GM18511 (cell line): Measurements from ENCODE around the gene ANKRD6.
A peak's percentile ranks its signal among the peaks of the same experiment; 100 is the strongest.
"Not testable (repeated sequence)": the region's sequence is repeated elsewhere in the genome, so short reads cannot be mapped to it uniquely, and the experiment has no call there.

Experiments
- ATAC-seq: cut with Tn5 transposase; IDR thresholded peaks from one replicate; pipeline ENCODE4 v1.9.1; 2021; ENCODE audit warnings: mild to moderate bottlenecking, moderate library complexity; ENCODE audit not compliant: unreplicated experiment

The ANKRD6 gene

DNA sequence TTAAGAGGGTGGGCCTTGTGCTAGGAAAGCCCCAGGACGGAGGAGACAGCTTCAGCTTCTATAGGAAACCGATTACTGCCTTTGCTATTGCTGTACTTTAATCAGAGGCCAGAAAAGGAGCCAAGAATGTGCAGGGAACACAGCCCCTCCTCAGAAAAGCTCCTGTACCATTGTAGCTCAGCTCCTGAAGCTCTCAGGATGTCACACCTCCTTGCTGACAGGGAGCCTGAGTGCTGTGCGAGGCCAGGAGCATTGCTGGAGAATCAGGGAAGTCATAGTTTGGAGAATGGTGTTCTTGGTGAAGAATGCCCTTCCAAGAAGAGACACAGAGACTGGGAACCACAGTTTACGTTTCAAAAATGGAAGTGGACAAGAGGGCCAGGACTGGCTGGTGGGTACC lies 158.8 kb downstream of the ANKRD6 start:
- ATAC-seq, result no peak

DNA sequence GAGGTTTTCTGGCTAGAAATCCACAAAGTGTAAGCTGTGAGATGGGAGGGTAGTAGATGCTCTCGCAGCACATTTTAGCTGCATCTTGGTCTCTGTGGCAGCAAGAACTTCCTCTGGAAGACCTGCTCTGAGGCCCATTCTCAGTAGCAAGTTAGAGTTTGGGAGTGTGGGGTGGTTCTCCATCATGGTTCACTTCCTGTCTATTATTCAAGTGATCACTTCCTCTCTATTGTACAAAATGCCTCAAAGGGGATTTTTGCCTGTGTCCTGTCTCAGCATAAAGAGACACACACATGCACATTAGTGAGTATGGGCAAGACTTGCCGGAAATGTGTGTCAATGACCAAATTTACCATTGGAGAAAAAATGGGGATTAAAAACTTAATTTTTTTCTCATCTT lies 163.1 kb downstream of the ANKRD6 start:
- ATAC-seq, result peak; percentile 94

GRCh38 chr6:89596484-89596883 lies 163.5 kb downstream of the ANKRD6 start:
- no peak for ATAC-seq

- ATAC-seq, result no peak
Measured at GRCh38 chr6:89597372-89597771, 164.4 kb downstream of the ANKRD6 start.

DNA sequence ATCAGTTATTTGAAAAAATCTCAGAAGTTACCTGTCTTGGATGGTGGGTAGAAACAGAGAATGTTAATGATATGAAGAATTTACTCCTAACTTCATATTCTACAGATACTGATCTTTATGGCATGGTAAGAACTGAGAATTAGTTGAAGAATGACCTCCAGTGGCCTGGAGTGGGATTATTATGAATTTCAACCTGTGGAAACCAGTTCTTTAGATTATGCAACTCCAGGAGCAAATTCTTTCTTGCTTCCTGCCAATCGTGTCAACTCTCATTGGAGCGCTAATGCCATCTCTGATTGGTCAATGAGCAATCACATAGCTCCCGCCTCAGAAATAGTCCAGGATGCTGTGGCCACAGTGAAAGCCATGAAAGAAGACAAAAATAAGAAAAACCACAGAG lies 165.0 kb downstream of the ANKRD6 start:
- ATAC-seq, result no peak

DNA sequence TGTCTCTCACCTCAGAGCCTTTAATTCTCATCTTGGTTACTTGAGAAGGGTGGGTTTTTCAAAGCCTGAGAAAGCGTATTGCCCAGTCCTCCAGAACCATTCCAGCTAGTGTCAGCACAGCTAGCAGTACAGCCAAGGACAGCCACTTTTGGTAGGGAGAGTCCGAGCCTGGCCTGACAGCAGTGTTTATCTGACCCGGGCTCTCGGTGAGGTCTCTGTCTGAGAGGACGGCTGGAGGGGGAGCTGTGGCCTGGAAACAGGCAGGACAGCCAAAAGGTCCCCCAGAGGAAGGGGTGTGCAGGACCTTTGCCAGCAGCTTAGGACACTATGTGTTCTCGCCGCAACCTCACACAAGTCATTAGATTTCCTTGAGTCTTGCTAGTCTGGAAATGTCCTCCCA lies 166.8 kb downstream of the ANKRD6 start:
- no peak for ATAC-seq

DNA sequence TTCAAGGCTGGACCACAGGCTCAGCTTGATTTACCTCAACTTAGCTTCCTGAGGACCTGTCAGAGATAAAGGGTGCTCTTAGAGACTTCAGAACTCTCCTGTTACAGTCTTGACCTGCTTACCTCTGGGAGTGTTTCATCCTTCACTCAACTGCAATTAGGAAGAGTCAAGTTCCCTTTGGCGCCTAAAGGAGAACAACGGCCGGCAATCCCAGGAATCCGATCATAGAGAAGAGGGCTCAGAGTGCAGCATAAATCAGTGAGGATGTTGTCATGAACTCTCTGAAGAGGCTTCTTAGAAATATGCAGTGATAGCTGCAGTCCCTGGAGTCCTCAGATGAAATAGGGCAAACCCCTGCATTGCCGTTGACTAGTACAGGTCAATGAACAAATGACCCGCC lies 169.2 kb downstream of the ANKRD6 start:
- no peak for ATAC-seq

GRCh38 chr6:89604653-89605052 lies 171.7 kb downstream of the ANKRD6 start:
- ATAC-seq, result no peak

GRCh38 chr6:89605861-89606260 lies 172.9 kb downstream of the ANKRD6 start:
- no peak for ATAC-seq

- peak; percentile 74 for ATAC-seq
Measured at GRCh38 chr6:89610149-89610642, 177.2 kb downstream of the ANKRD6 start.

GRCh38 chr6:89611666-89612065 lies 178.7 kb downstream of the ANKRD6 start:
- no peak for ATAC-seq

GRCh38 chr6:89612121-89612520 lies 179.2 kb downstream of the ANKRD6 start:
- ATAC-seq, result no peak

DNA sequence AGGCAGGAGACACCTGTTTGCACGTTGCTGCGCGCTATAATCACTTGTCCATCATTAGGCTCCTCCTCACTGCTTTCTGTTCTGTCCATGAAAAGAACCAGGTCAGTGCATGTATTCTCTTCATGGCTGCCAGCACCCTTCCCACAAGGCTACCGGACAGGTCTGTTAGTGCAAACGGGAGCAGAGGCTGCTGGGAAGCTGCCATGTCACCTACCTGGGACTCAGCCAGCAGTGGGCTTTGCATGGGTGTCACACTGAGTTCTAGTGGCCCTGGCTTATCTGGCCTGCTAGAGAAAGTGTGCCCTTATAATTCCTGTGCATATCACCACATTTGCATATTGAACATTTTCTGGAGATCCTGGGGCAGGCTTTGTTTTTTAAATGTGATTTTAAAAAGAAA lies 180.8 kb downstream of the ANKRD6 start:
- no peak for ATAC-seq

- no peak for ATAC-seq
Measured at GRCh38 chr6:89615882-89616281, 182.9 kb downstream of the ANKRD6 start.

DNA sequence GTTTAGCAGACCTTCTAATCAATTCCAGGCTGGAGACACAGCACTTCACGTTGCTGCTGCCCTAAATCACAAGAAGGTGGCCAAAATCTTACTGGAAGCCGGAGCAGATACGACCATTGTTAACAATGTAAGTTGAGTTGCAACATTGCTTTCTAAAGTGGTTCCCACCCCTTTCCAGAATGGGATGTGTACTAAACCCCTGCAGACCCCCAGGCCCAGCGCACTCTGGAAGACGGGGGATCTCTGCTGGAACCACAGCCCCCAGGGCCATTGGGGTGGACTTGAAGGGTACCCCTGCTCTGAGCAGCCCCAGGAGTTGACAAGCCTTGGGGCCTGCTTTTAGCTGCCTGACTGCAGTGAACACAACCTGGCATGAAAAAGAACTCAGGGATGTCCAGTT lies 183.6 kb downstream of the ANKRD6 start:
- ATAC-seq, result no peak

DNA sequence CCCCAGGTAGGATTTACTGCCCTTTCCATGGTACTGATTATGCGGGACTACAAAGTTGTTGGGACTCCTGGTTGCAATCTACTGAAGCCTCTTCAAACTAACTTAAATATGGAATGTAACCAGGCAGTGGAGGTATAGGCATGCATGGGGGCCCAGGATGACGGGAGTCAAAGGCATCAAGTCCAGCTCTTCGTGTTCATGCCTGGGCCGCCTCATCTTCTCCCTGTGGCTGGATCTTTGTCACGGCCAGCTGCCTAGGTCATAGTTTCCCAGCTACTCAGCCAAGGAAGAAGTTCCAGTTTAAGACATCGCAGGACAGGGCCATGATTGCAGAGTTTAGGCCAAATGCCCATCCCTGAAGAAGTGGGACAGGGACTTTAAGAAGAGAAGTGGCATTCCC lies 185.1 kb downstream of the ANKRD6 start:
- ATAC-seq, result no peak

- ATAC-seq, result no peak
Measured at GRCh38 chr6:89619567-89619966, 186.6 kb downstream of the ANKRD6 start.

- no peak for ATAC-seq
Measured at GRCh38 chr6:89623749-89624148, 190.8 kb downstream of the ANKRD6 start.

DNA sequence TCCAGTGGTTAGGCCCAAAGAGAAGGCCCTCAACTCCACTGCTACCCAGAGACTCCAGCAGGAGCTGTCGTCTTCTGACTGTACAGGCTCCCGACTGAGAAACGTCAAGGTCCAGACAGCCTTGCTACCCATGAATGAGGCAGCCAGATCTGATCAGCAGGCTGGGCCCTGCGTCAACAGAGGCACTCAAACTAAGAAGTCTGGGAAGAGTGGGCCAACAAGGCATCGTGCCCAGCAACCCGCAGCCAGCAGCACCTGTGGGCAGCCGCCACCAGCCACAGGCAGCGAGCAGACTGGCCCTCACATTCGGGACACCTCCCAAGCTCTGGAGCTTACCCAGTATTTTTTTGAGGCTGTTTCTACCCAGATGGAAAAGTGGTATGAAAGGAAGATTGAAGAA lies 197.5 kb downstream of the ANKRD6 start:
- ATAC-seq, result no peak

DNA sequence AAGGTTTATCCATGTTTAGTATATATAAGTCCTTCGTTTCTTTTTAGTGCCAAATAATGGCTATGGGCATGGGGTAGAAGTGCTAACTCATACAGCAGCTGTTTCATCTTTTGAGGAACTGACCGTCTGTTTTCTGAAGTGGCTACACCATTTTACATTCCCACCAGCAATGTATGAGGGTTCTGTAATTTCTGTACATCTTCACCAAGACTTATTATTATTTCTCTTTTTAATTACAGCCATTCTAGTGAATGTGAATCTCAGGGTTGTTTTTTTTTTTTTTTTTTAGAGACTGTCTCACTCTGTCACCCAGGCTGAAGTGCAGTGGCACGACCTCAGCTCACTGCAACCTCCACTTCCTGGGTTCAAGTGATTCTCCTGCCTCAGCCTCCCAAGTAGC lies 203.5 kb downstream of the ANKRD6 start:
- not testable (repeated sequence) for ATAC-seq

GRCh38 chr6:89637960-89638319 lies 205.0 kb downstream of the ANKRD6 start:
- ATAC-seq, result peak; percentile 14

DNA sequence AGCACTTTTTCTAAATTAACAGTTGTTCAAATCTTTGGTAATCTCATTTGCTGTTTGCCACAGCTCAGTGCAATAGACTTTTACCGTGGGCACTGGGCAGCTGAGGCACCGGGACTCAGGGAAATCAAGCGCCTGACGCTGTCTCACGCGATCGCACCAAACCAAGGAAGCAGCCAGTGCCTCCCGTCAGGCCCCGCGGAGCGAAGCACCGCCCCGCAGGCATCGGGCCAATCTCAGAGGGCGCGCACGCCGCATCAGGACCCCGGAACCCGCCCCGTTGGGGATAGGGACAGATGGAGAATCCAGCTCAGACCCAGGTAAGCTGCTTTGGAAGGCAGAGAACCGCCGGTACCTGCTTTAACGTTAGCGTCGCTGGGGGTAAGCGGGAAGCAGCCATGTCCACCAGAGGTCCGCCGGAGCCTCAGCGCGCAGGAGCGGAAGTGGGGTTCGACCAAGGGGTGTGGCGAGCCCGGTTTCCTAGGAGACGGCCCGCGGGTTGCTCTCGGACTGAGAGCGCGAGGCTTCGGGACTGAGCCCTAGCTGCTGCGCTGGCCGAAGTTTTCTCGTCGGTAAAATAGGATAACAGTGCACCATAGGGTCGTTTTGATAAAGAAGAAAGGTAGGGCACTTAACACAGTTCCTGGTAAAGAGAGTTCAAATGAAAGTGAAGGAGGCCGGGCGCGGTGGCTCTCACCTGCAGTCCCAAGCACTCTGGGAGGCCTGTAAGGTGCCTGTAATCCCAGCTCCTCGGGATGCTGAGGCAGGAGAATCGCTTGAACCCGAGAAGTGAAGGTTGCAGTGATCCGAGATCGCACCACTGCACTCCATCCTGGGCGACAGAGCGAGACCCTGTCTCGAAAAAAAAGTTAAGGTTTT lies 205.6 kb downstream of the ANKRD6 start, which contains the start of gene LYRM2:
Gene LYRM2 (minus strand): TSS at position 428 of the 876 bp plus-strand sequence. CDS start 31 bp downstream, at position 397.
- peak; percentile 99 for ATAC-seq

- no peak for ATAC-seq
Measured at GRCh38 chr6:89640804-89641203, 207.9 kb downstream of the ANKRD6 start.
